Hepatocyte (in vitro differentiated cells): Measurements from ENCODE around the gene NLRP13.
"Not testable (repeated sequence)": the region's sequence is repeated elsewhere in the genome, so short reads cannot be mapped to it uniquely, and the experiment has no call there.

Experiments
- CTCF ChIP-seq: fragments of 200-600 bp; sonication (generic); IDR thresholded peaks from 2 replicates; pipeline ENCODE4 v1.5.1; 2016; ENCODE audit warnings: antibody characterized with exemption, mild to moderate bottlenecking; ENCODE audit not compliant: poor library complexity
- EZH2phosphoT487 ChIP-seq: fragments of 200-600 bp; sonication (generic); IDR thresholded peaks from one replicate; pipeline ENCODE4 v1.6.1; 2018; ENCODE audit warnings: antibody characterized with exemption, mild to moderate bottlenecking, low read depth, moderate library complexity; ENCODE audit not compliant: unreplicated experiment, severe bottlenecking

DNA sequence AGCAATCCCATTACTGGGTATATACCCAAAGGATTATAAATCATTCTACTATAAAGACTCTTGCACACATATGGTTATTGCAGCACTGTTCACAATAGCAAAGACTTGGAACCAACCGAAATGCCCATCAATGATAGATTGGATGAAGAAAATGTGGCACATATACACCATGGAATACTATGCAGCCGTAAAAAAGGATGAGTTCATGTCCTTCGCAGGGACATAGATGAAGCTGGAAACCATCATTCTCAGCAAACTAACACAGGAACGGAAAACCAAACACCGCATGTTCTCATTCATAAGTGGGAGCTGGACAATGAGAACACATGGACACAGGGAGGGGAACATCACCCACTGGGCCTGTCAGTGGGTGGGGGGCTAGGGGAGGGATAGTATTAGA is 2.9 kb downstream of the NLRP13 start:
- not testable (repeated sequence) for TF ChIP-seq EZH2phosphoT487, CTCF
